HepG2 (cell line): ENCODE data around the gene DLL4. TPM values are rescaled to one million over a fixed set of nuclear protein-coding genes. Genes with fewer than 3 reads are reported as not detected.

Experiments used
- DDIT3 ChIP-seq: sonication (generic); formaldehyde crosslinking; IDR thresholded peaks from 2 replicates; pipeline ENCODE4 v1.4.0; 2020; ENCODE audit warnings: mild to moderate bottlenecking, missing genetic modification reagents
- EHMT2 ChIP-seq: fragments of 200-600 bp; sonication (generic); IDR thresholded peaks from 2 replicates; pipeline ENCODE4 v1.7.0; 2017; ENCODE audit warnings: antibody characterized with exemption, low read depth, low read length, borderline replicate concordance
- ETS1 ChIP-seq: sonication (generic); formaldehyde crosslinking; IDR thresholded peaks from 2 replicates; pipeline ENCODE4 v1.4.0; 2020; ENCODE audit warnings: missing genetic modification reagents
- FOXP4 ChIP-seq: sonication (generic); formaldehyde crosslinking; IDR thresholded peaks from 2 replicates; pipeline ENCODE4 v1.4.0; 2020; ENCODE audit warnings: missing genetic modification reagents
- HOXA7 ChIP-seq: sonication (generic); formaldehyde crosslinking; IDR thresholded peaks from 2 replicates; pipeline ENCODE4 v1.8.1; 2022; ENCODE audit warnings: mild to moderate bottlenecking, missing genetic modification reagents, moderate library complexity
- HOXA9 ChIP-seq: sonication (generic); formaldehyde crosslinking; IDR thresholded peaks from 2 replicates; pipeline ENCODE4 v1.8.1; 2022; ENCODE audit warnings: missing genetic modification reagents, mild to moderate bottlenecking, moderate library complexity, borderline replicate concordance
- JARID2 ChIP-seq: sonication (generic); formaldehyde crosslinking; IDR thresholded peaks from 2 replicates; pipeline ENCODE4 v1.8.1; 2023; ENCODE audit warnings: missing genetic modification reagents, inconsistent platforms; ENCODE audit not compliant: insufficient replicate concordance
- KDM1A ChIP-seq: IDR thresholded peaks from 2 replicates; pipeline ENCODE4 v1.6.1; 2016; ENCODE audit warnings: missing compliant biosample characterization
- KDM4B ChIP-seq: sonication (generic); formaldehyde crosslinking; IDR thresholded peaks from 2 replicates; pipeline ENCODE4 v1.4.0; 2020; ENCODE audit warnings: missing genetic modification reagents
- NCOA5 ChIP-seq: sonication (generic); formaldehyde crosslinking; IDR thresholded peaks from 2 replicates; pipeline ENCODE4 v1.4.0; 2020; ENCODE audit warnings: missing genetic modification reagents
- NR1H2 ChIP-seq: sonication (generic); formaldehyde crosslinking; IDR thresholded peaks from 2 replicates; pipeline ENCODE4 v1.8.1; 2022; ENCODE audit warnings: low read depth, missing genetic modification reagents, borderline replicate concordance
- SAP130 ChIP-seq: IDR thresholded peaks from 2 replicates; pipeline ENCODE4 v1.6.1; 2016; ENCODE audit warnings: low read depth
- SCMH1 ChIP-seq: sonication (generic); formaldehyde crosslinking; IDR thresholded peaks from 2 replicates; pipeline ENCODE4 v1.9.0; 2021; ENCODE audit warnings: missing genetic modification reagents, mild to moderate bottlenecking, borderline replicate concordance
- XRCC5 ChIP-seq: fragments of 200-400 bp; formaldehyde crosslinking; optimal IDR thresholded peaks from 2 replicates; pipeline ENCODE3; 2017; ENCODE audit warnings: mild to moderate bottlenecking, low read length
- YY1 ChIP-seq: IDR thresholded peaks from 2 replicates; pipeline ENCODE4 v1.6.1; 2011; ENCODE audit warnings: low read length, low read depth, moderate library complexity, mild to moderate bottlenecking; ENCODE audit not compliant: insufficient read depth, insufficient replicate concordance
- ZFAT ChIP-seq: sonication (generic); formaldehyde crosslinking; conservative IDR thresholded peaks from 2 replicates; pipeline ENCODE4 v1.8.1; 2023; ENCODE audit warnings: missing genetic modification reagents, inconsistent platforms
- ZFP36L1 ChIP-seq: sonication (generic); formaldehyde crosslinking; IDR thresholded peaks from 2 replicates; pipeline ENCODE4 v1.8.0; 2022; ENCODE audit warnings: mild to moderate bottlenecking, missing genetic modification reagents, moderate library complexity
- ZNF224 ChIP-seq: sonication (generic); formaldehyde crosslinking; IDR thresholded peaks from 2 replicates; pipeline ENCODE4 v1.5.0; 2020; ENCODE audit warnings: mild to moderate bottlenecking, missing genetic modification reagents
- ZNF382 ChIP-seq: sonication (generic); formaldehyde crosslinking; IDR thresholded peaks from 2 replicates; pipeline ENCODE4 v1.5.0; 2020; ENCODE audit warnings: missing genetic modification reagents, mild to moderate bottlenecking, borderline replicate concordance
- ZNF510 ChIP-seq: sonication (generic); formaldehyde crosslinking; IDR thresholded peaks from 2 replicates; pipeline ENCODE4 v1.4.0; 2020; ENCODE audit warnings: low read depth, mild to moderate bottlenecking, missing genetic modification reagents
- ZNF749 ChIP-seq: sonication (generic); formaldehyde crosslinking; IDR thresholded peaks from 2 replicates; pipeline ENCODE4 v1.8.0; 2022; ENCODE audit warnings: mild to moderate bottlenecking, missing genetic modification reagents, moderate library complexity, borderline replicate concordance
- ZNF780A ChIP-seq: sonication (generic); formaldehyde crosslinking; IDR thresholded peaks from 2 replicates; pipeline ENCODE4 v1.8.0; 2022; ENCODE audit warnings: mild to moderate bottlenecking, missing genetic modification reagents, moderate library complexity
- polyA plus RNA-seq, 8 experiments: library from polyadenylated mRNA; depleted of rRNA in 3 of 8; stranded (reverse) in 7 of 8; unstranded in 1 of 8; fragments of >200 nt; fragmentation: Illumina TruSeq in 4 of 8; extraction: Trizol in 4 of 8; gene quantifications; 2 replicates each; pipeline versions ENCODE4 v1.2.1 to v1.2.3, GENCODE V29; 2011 to 2016; ENCODE audit warnings: low read depth in 4 of 8, missing spikeins in 1 of 8, mixed read lengths in 1 of 8; ENCODE audit not compliant: insufficient read depth in 1 of 8
- total RNA-seq, 5 experiments: library from RNA; depleted of rRNA; stranded (reverse); fragments of >200 nt; fragmentation: Illumina TruSeq; extraction: Trizol; gene quantifications; 2 replicates each; pipeline ENCODE4 v1.2.3, GENCODE V29; 2016; ENCODE audit warnings: low read depth in 1 of 5
- TF ChIP-seq, protein P1 (sequence below): sonication (generic); formaldehyde crosslinking; IDR thresholded peaks from 2 replicates; pipeline ENCODE4 v1.4.0; 2020; ENCODE audit warnings: low read depth, mild to moderate bottlenecking, missing genetic modification reagents
- TF ChIP-seq, protein P2 (sequence below): fragments of 450-650 bp; IDR thresholded peaks from 2 replicates; pipeline ENCODE4 v1.6.1; 2016

The DLL4 gene
- total and polyA plus RNA-seq, 2 of the 13 experiments (the other 11 are each of a cell fraction or from before 2014, with no cell fraction given) = 0.20 to 0.25 TPM

DNA sequence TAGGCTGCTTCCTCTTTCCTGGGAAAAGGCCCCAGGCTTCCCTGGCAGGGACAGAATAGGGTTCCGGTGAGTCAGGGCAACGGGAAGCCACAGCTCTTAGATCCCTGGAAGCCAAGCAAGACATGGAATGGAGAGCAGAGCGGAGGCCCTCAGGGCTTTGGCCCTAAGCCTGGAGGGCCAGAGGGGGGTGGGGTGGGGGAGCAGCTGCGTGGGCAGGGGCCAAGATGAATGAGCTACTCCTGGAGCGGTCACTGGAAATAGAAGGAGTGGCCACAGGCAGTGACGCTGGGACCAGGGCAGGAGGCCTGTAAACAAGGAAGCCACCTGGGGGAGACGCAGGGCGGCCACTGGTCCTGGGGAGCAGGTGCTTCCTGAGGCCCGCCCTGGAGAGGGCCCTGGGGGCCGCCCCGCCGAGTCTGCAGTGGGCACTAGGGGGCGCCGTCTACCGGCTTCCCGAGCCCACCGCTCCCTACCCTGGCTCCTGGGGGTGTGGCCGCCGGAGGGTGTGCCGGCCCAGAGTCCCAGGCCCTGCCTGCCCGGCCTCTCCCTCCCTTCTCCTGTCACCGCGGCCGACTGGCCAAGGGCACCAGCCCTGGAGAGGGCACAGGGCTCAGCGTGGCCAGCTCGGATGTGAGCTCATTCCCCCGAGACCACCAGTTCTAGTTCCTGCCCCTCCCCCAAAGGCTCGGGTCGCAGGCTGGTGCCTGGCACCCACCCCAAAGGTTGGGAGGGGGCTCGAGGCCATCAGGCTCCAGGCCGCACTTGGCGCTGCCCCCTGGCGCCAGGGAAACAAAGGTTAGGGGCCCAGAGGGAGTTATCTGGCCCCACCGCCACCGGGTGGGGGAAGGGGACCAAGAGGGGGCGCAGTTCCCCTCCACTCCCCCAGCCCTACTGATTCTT, 22.8 kb upstream of the DLL4 start (continued):
- TF ChIP-seq ZNF780A (CRISPR knock-in tag) (no peak), ZNF382 (CRISPR knock-in tag) (no peak), YY1 (no peak), ZNF510 (no peak), XRCC5 (peak; percentile 81), ZNF224 (no peak), HOXA7 (CRISPR knock-in tag) (no peak), EHMT2 (no peak), KDM4B (CRISPR knock-in tag) (0 out of 2 replicates have a peak, but pooled peaks have one; percentile 38), SAP130 (peak; percentile 85), SCMH1 (CRISPR knock-in tag) (no peak), ETS1 (CRISPR knock-in tag) (no peak), ZNF749 (CRISPR knock-in tag) (no peak), FOXP4 (CRISPR knock-in tag) (0 out of 2 replicates have a peak, but pooled peaks have one; percentile 18), HOXA9 (CRISPR knock-in tag) (no peak), DDIT3 (CRISPR knock-in tag) (no peak), KDM1A (no peak), NCOA5 (CRISPR knock-in tag) (no peak), NR1H2 (CRISPR knock-in tag) (no peak), JARID2 (CRISPR knock-in tag) (no peak), ZFAT (no peak), ZFP36L1 (no peak)
- TF ChIP-seq, protein P1, sequence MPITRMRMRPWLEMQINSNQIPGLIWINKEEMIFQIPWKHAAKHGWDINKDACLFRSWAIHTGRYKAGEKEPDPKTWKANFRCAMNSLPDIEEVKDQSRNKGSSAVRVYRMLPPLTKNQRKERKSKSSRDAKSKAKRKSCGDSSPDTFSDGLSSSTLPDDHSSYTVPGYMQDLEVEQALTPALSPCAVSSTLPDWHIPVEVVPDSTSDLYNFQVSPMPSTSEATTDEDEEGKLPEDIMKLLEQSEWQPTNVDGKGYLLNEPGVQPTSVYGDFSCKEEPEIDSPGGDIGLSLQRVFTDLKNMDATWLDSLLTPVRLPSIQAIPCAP (CRISPR knock-in tag) = no peak
- TF ChIP-seq, protein P2, sequence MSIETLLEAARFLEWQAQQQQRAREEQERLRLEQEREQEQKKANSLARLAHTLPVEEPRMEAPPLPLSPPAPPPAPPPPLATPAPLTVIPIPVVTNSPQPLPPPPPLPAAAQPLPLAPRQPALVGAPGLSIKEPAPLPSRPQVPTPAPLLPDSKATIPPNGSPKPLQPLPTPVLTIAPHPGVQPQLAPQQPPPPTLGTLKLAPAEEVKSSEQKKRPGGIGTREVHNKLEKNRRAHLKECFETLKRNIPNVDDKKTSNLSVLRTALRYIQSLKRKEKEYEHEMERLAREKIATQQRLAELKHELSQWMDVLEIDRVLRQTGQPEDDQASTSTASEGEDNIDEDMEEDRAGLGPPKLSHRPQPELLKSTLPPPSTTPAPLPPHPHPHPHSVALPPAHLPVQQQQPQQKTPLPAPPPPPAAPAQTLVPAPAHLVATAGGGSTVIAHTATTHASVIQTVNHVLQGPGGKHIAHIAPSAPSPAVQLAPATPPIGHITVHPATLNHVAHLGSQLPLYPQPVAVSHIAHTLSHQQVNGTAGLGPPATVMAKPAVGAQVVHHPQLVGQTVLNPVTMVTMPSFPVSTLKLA = no peak
